ENCODE results near the gene ZMYND19.

Gene ZMYND19

GRCh38 chr9:137592767-137593166, 2.5 kb upstream of the ZMYND19 start:
- H3K4me3 ChIP-seq (ENCODE audit: low read depth, low read length) = no peak overlapping the region
- no peak for TF ChIP-seq CTCF (IDR thresholded peaks at IDR 0.05; ENCODE audit: borderline replicate concordance, insufficient read depth, low read depth, low read length)

- peak overlapping the region; percentile 79 for H3K4me3 ChIP-seq (ENCODE audit: low read depth, low read length)
- TF ChIP-seq CTCF (IDR thresholded peaks at IDR 0.05; ENCODE audit: borderline replicate concordance, insufficient read depth, low read depth, low read length) = no peak
Measured at GRCh38 chr9:137590123-137590468, 216 bp downstream of the ZMYND19 start.

- no peak for TF ChIP-seq CTCF (IDR thresholded peaks at IDR 0.05; ENCODE audit: borderline replicate concordance, insufficient read depth, low read depth, low read length)
- peak overlapping the region; percentile 79 for H3K4me3 ChIP-seq (ENCODE audit: low read depth, low read length)
Measured at GRCh38 chr9:137589441-137590122, 730 bp downstream of the ZMYND19 start.

GRCh38 chr9:137588891-137589290, 1.4 kb downstream of the ZMYND19 start:
- no peak for TF ChIP-seq CTCF (IDR thresholded peaks at IDR 0.05; ENCODE audit: borderline replicate concordance, insufficient read depth, low read depth, low read length)
- peak overlapping the region; percentile 79 for H3K4me3 ChIP-seq (ENCODE audit: low read depth, low read length)

GRCh38 chr9:137588311-137588710, 2.0 kb downstream of the ZMYND19 start:
- no peak overlapping the region for H3K4me3 ChIP-seq (ENCODE audit: low read depth, low read length)
- TF ChIP-seq CTCF (IDR thresholded peaks at IDR 0.05; ENCODE audit: borderline replicate concordance, insufficient read depth, low read depth, low read length) = no peak

- H3K4me3 ChIP-seq (ENCODE audit: low read depth, low read length) = no peak overlapping the region
- no peak for TF ChIP-seq CTCF (IDR thresholded peaks at IDR 0.05; ENCODE audit: borderline replicate concordance, insufficient read depth, low read depth, low read length)
Measured at GRCh38 chr9:137586854-137587253, 3.5 kb downstream of the ZMYND19 start.

- no peak overlapping the region for H3K4me3 ChIP-seq (ENCODE audit: low read depth, low read length)
- TF ChIP-seq CTCF (IDR thresholded peaks at IDR 0.05; ENCODE audit: borderline replicate concordance, insufficient read depth, low read depth, low read length) = no peak
Measured at GRCh38 chr9:137583957-137584356, 6.4 kb downstream of the ZMYND19 start.

Data from GM12875 (cell line).